WTC11 (cell line): ENCODE measurements around the gene HELQ.

Source experiments
- ATF2 ChIP-seq: sonication (generic); formaldehyde crosslinking; IDR thresholded peaks from 2 replicates; pipeline ENCODE4 v1.8.1; 2022; ENCODE audit warnings: low read depth, missing genetic modification reagents, borderline replicate concordance
- CREB1 ChIP-seq: sonication (generic); formaldehyde crosslinking; IDR thresholded peaks from 2 replicates; pipeline ENCODE4 v1.8.0; 2023; ENCODE audit warnings: mild to moderate bottlenecking, missing genetic modification reagents
- CREM ChIP-seq: sonication (generic); formaldehyde crosslinking; IDR thresholded peaks from 2 replicates; pipeline ENCODE4 v1.8.1; 2022; ENCODE audit warnings: mild to moderate bottlenecking, missing genetic modification reagents, moderate library complexity
- CTCF ChIP-seq: fragments of 200-600 bp; IDR thresholded peaks from 2 replicates; pipeline ENCODE4 v1.8.0; 2022; ENCODE audit warnings: antibody characterized with exemption
- ESRRA ChIP-seq: sonication (generic); formaldehyde crosslinking; IDR thresholded peaks from 2 replicates; pipeline ENCODE4 v1.8.1; 2022; ENCODE audit warnings: mild to moderate bottlenecking, missing genetic modification reagents, borderline replicate concordance
- FOXJ3 ChIP-seq: sonication (generic); formaldehyde crosslinking; IDR thresholded peaks from 2 replicates; pipeline ENCODE4 v1.9.0; 2021; ENCODE audit warnings: missing genetic modification reagents, mild to moderate bottlenecking, borderline replicate concordance
- HMGXB4 ChIP-seq: sonication (generic); formaldehyde crosslinking; IDR thresholded peaks from 2 replicates; pipeline ENCODE4 v1.8.1; 2023; ENCODE audit warnings: mild to moderate bottlenecking, moderate library complexity, missing genetic modification reagents
- NR1H2 ChIP-seq: sonication (generic); formaldehyde crosslinking; IDR thresholded peaks from 2 replicates; pipeline ENCODE4 v1.9.0; 2021; ENCODE audit warnings: mild to moderate bottlenecking, moderate library complexity, missing genetic modification reagents
- SP1 ChIP-seq: sonication (generic); formaldehyde crosslinking; conservative IDR thresholded peaks from 2 replicates; pipeline ENCODE4 v1.8.1; 2022; ENCODE audit warnings: missing genetic modification reagents
- TCF7 ChIP-seq: sonication (generic); formaldehyde crosslinking; IDR thresholded peaks from 2 replicates; pipeline ENCODE4 v1.8.0; 2022; ENCODE audit warnings: mild to moderate bottlenecking, low read depth, missing genetic modification reagents, moderate library complexity
- TEAD4 ChIP-seq: sonication (generic); formaldehyde crosslinking; IDR thresholded peaks from 2 replicates; pipeline ENCODE4 v1.8.0; 2022; ENCODE audit warnings: mild to moderate bottlenecking, missing genetic modification reagents
- ZMAT4 ChIP-seq: fragments of 250-450 bp; sonication (Bioruptor Pico); IDR thresholded peaks from 2 replicates; pipeline ENCODE4 v1.9.0; 2021; ENCODE audit warnings: mild to moderate bottlenecking
- ZNF121 ChIP-seq: sonication (generic); formaldehyde crosslinking; IDR thresholded peaks from 2 replicates; pipeline ENCODE4 v1.8.0; 2023; ENCODE audit warnings: missing genetic modification reagents
- ZNF232 ChIP-seq: sonication (generic); formaldehyde crosslinking; IDR thresholded peaks from 2 replicates; pipeline ENCODE4 v1.8.0; 2022; ENCODE audit warnings: mild to moderate bottlenecking, missing genetic modification reagents

- TF ChIP-seq CTCF (no peak), ZNF121 (no peak), ZMAT4 (no peak), TCF7 (CRISPR knock-in tag) (no peak), ATF2 (no peak), CREB1 (CRISPR knock-in tag) (no peak), SP1 (CRISPR knock-in tag) (no peak), ESRRA (CRISPR knock-in tag) (no peak), CREM (CRISPR knock-in tag) (no peak), FOXJ3 (CRISPR knock-in tag) (no peak), TEAD4 (CRISPR knock-in tag) (no peak), HMGXB4 (CRISPR knock-in tag) (no peak), ZNF232 (CRISPR knock-in tag) (no peak), NR1H2 (no peak)
These were observed 85.0 kb downstream of the HELQ start for GRCh38 chr4:83370640-83370906.
